HepG2 (cell line): ENCODE measurements around the gene L3MBTL4. TPM values are rescaled to one million over a fixed set of nuclear protein-coding genes. Genes with fewer than 3 reads are reported as not detected.

Experiments used
- ATAC-seq: fragments of 200-7000 bp; cut with Tn5 transposase; 3 replicates; pipeline ENCODE4 v1.9.1; 2020; ENCODE audit warnings: mild to moderate bottlenecking, moderate library complexity
- BruUV-seq: library from RNA; stranded (reverse); fragments of 400-500 nt; replicated peaks from 2 replicates; lab custom pipeline; 2021; lab: Mats Ljungman, UMichigan
- CTCF ChIA-PET: fragments of 300-600 bp; formaldehyde crosslinking; extraction: SDS; loops from one replicate; lab custom pipeline; 2021; ENCODE audit warnings: low total read pairs, inconsistent platforms, low intra/inter-chr PET ratio; lab: Yijun Ruan, JAX
- POLR2A ChIA-PET: fragments of 350-600 bp; sonication (Branson Sonifier 250); formaldehyde crosslinking; loops from one replicate; lab custom pipeline; 2020; ENCODE audit warnings: antibody characterized with exemption, inconsistent platforms; lab: Yijun Ruan, JAX
- DNase-seq: peaks from one replicate; pipeline ENCODE4 v3.0.0-alpha.2; 2015; ENCODE audit warnings: low spot score
- FAIRE-seq: peaks from 3 replicates; lab custom pipeline; 2011; peaks lifted over from hg19 to GRCh38; lab: Jason Lieb, UNC
- H2AFZ ChIP-seq: one replicate; pipeline ENCODE4 v1.6.1; 2011; ENCODE audit warnings: low read length, inconsistent platforms
- H3K27ac ChIP-seq: fragments of 300-600 bp; 3 replicates; pipeline ENCODE4 v1.8.0; 2011; ENCODE audit warnings: mixed run types, mild to moderate bottlenecking, mixed read lengths, low read length, inconsistent platforms; ENCODE audit not compliant: insufficient read depth; ENCODE audit errors: extremely low read length
- H3K27me3 ChIP-seq, 2 experiments: fragments of 200-600 bp in 1 of 2; 2 replicates in 1 of 2; 3 replicates in 1 of 2; pipeline versions ENCODE4 v1.6.0 to v1.8.0; 2011; ENCODE audit warnings: low read length in 2 of 2, mild to moderate bottlenecking in 2 of 2, moderate library complexity in 2 of 2, inconsistent platforms in 1 of 2; ENCODE audit not compliant: insufficient read depth in 2 of 2, control insufficient read depth in 1 of 2
- H3K36me3 ChIP-seq, 2 experiments: fragments of 200-600 bp in 1 of 2; replicated peaks in 1 of 2; 2 replicates in 1 of 2; 3 replicates in 1 of 2; pipeline versions ENCODE4 v1.5.1 to v1.8.0; 2011; ENCODE audit warnings: low read length in 2 of 2, inconsistent platforms in 1 of 2; ENCODE audit not compliant: insufficient read depth in 2 of 2, control insufficient read depth in 1 of 2
- H3K4me1 ChIP-seq: 2 replicates; pipeline ENCODE4 v1.5.1; 2012; ENCODE audit warnings: low read length, inconsistent platforms; ENCODE audit not compliant: insufficient read depth
- H3K4me2 ChIP-seq: 2 replicates; pipeline ENCODE4 v1.6.0; 2011; ENCODE audit warnings: low read depth, low read length, inconsistent platforms
- H3K4me3 ChIP-seq, 3 experiments: fragments of 200-600 bp in 1 of 3; sonication (generic), shearing (Covaris generic) in 1 of 3; replicated peaks in 1 of 3; 2 replicates each; pipeline ENCODE4 v1.5.1; 2011 to 2016; ENCODE audit warnings: low read length in 3 of 3, inconsistent platforms in 2 of 3, low read depth in 2 of 3, mild to moderate bottlenecking in 2 of 3, control low read depth in 1 of 3, mixed read lengths in 1 of 3; ENCODE audit not compliant: insufficient read depth in 1 of 3
- H3K79me2 ChIP-seq: one replicate; pipeline ENCODE4 v1.6.1; 2011; ENCODE audit warnings: low read length, inconsistent platforms; ENCODE audit not compliant: insufficient read depth
- H3K9ac ChIP-seq: 2 replicates; pipeline ENCODE4 v1.6.0; 2011; ENCODE audit warnings: mild to moderate bottlenecking, low read depth, low read length, inconsistent platforms; ENCODE audit not compliant: insufficient read depth
- H3K9me3 ChIP-seq: 2 replicates; pipeline ENCODE4 v1.5.1; 2012; ENCODE audit warnings: mild to moderate bottlenecking, low read length
- H4K20me1 ChIP-seq: 2 replicates; pipeline ENCODE4 v1.6.0; 2011; ENCODE audit warnings: inconsistent platforms, mild to moderate bottlenecking, low read length, moderate library complexity; ENCODE audit not compliant: insufficient read depth
- CEBPB ChIP-seq: IDR thresholded peaks from 2 replicates; pipeline ENCODE4 v1.6.1; 2011; ENCODE audit warnings: low read depth, low read length, improper control_type of control experiment, borderline replicate concordance
- FIP1L1 ChIP-seq: fragments of 200-400 bp; formaldehyde crosslinking; IDR thresholded peaks from 2 replicates; pipeline ENCODE4 v1.6.1; 2018; ENCODE audit warnings: low read depth, mild to moderate bottlenecking, low read length, moderate library complexity, borderline replicate concordance; ENCODE audit not compliant: insufficient read depth
- FOSL2 ChIP-seq: sonication (generic); formaldehyde crosslinking; IDR thresholded peaks from 2 replicates; pipeline ENCODE4 v1.4.0; 2020; ENCODE audit warnings: missing genetic modification reagents
- JUN ChIP-seq: sonication (generic); formaldehyde crosslinking; IDR thresholded peaks from 2 replicates; pipeline ENCODE4 v1.4.0; 2020; ENCODE audit warnings: mild to moderate bottlenecking, missing genetic modification reagents
- KAT2B ChIP-seq: fragments of 150-350 bp; IDR thresholded peaks from 2 replicates; pipeline ENCODE4 v1.6.1; 2014; ENCODE audit warnings: low read depth, low read length, borderline replicate concordance
- KDM2A ChIP-seq: sonication (generic); formaldehyde crosslinking; IDR thresholded peaks from 2 replicates; pipeline ENCODE4 v1.4.0; 2020; ENCODE audit warnings: low read depth, missing genetic modification reagents, borderline replicate concordance
- KLF9 ChIP-seq: IDR thresholded peaks from 2 replicates; pipeline ENCODE4 v1.6.1; 2016; ENCODE audit warnings: low read depth
- MED1 ChIP-seq: sonication (generic); formaldehyde crosslinking; IDR thresholded peaks from 2 replicates; pipeline ENCODE4 v1.4.0; 2020; ENCODE audit warnings: missing genetic modification reagents
- MED8 ChIP-seq: sonication (generic); formaldehyde crosslinking; IDR thresholded peaks from 2 replicates; pipeline ENCODE4 v1.8.1; 2023; ENCODE audit warnings: mild to moderate bottlenecking, missing genetic modification reagents; ENCODE audit not compliant: insufficient replicate concordance
- ZIK1 ChIP-seq: sonication (generic); formaldehyde crosslinking; IDR thresholded peaks from 2 replicates; pipeline ENCODE4 v1.5.0; 2020; ENCODE audit warnings: mild to moderate bottlenecking, low read depth, missing genetic modification reagents, borderline replicate concordance
- ZNF564 ChIP-seq: sonication (generic); formaldehyde crosslinking; IDR thresholded peaks from 2 replicates; pipeline ENCODE4 v1.8.1; 2023; ENCODE audit warnings: mild to moderate bottlenecking, missing genetic modification reagents
- ZNF878 ChIP-seq: sonication (generic); formaldehyde crosslinking; IDR thresholded peaks from 2 replicates; pipeline ENCODE4 v1.8.1; 2023; ENCODE audit warnings: mild to moderate bottlenecking, missing genetic modification reagents, moderate library complexity
- ZSCAN20 ChIP-seq: sonication (generic); formaldehyde crosslinking; IDR thresholded peaks from 2 replicates; pipeline ENCODE4 v1.4.0; 2020; ENCODE audit warnings: missing genetic modification reagents, mild to moderate bottlenecking, borderline replicate concordance
- WGBS: methylation state at CpG from one replicate; pipeline ENCODE4 v1.1.6; 2017; ENCODE audit warnings: low lambda C conversion rate; 5-methylcytosine and 5-hydroxymethylcytosine counted together
- in situ Hi-C: cut with HindIII; loops from 2 replicates; pipeline ENCODE4 v1.10.0; 2017; ENCODE audit warnings: low pct_unique_long_range_greater_than_20kb; ENCODE audit not compliant: extremely low pct_ligation_motif_present
- intact Hi-C: fragments of 100-400 bp; cut with micrococcal nuclease; formaldehyde crosslinking; loops from one replicate; pipeline ENCODE4 v1.10.0; 2022; ENCODE audit not compliant: unreplicated experiment
- polyA plus RNA-seq, 8 experiments: library from polyadenylated mRNA; depleted of rRNA in 3 of 8; stranded (reverse) in 7 of 8; unstranded in 1 of 8; fragments of >200 nt; fragmentation: Illumina TruSeq in 4 of 8; extraction: Trizol in 4 of 8; gene quantifications; 2 replicates each; pipeline versions ENCODE4 v1.2.1 to v1.2.3, GENCODE V29; 2011 to 2016; ENCODE audit warnings: low read depth in 4 of 8, missing spikeins in 1 of 8, mixed read lengths in 1 of 8; ENCODE audit not compliant: insufficient read depth in 1 of 8
- total RNA-seq, 5 experiments: library from RNA; depleted of rRNA; stranded (reverse); fragments of >200 nt; fragmentation: Illumina TruSeq; extraction: Trizol; gene quantifications; 2 replicates each; pipeline ENCODE4 v1.2.3, GENCODE V29; 2016; ENCODE audit warnings: low read depth in 1 of 5
- TF ChIP-seq, protein P1 (sequence below): IDR thresholded peaks from 2 replicates; pipeline ENCODE4 v1.4.0; 2020; ENCODE audit warnings: mild to moderate bottlenecking, missing genetic modification reagents

Gene L3MBTL4
- total and polyA plus RNA-seq, 2 of the 13 experiments (the other 11 are each of a cell fraction or from before 2014, with no cell fraction given) = 10.8 to 13.3 TPM

DNA sequence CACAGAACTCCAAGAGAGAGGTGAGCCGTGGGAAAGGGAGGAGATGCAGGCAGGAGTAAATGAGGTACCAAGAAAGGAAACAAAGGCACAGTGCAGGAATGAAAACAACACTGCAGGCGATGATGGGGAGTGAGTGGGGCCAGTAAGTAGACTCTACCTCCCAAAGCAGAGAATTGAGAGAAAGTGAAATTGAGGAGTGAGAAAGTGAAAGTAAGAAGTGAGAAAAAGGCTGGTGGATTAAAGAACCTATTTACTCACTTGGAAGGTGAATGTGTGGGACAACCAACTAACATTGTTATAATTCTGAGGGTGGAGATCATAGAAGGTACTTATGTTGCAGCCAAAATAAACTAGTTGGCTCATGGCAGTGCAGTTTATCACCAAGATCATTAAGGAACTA lies 326.3 kb downstream of the L3MBTL4 start (continued):
- TF ChIP-seq KAT2B (no peak), ZNF564 (CRISPR knock-in tag) (no peak)

DNA sequence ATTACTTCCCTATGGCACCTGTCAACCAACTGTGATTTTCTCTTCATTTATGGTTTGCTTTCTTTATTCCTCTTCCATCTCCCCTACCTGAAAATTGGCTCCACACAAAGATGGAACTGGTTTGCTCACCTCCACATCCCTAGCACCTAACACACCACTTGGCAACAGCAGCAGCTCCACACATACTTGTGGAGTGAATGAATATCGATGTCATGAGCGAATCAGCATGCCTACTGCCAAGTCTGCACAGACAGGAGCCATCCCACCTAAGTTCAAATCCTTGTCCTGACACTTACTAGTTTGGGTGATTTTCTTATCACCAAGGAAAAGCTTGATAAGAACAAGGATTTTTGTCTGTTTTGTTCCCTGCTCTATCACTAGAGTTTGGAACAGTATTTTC lies 328.0 kb downstream of the L3MBTL4 start:
- CTCF ChIA-PET = no interaction called here
- intact Hi-C loops = no loop called here
- Histone ChIP-seq H2AFZ (no peak overlapping the region), H3K27me3 (no peaks in the 10 kb centered on the region), H3K36me3 (peaks cover 1 to 18% of the 10 kb centered on the region in 2 experiments; a peak in 2 of 5 replicates), H4K20me1 (no peaks in the 10 kb centered on the region), H3K27ac (no peak overlapping the region)
- BruUV-seq = no TSS peak
- ATAC-seq = no peak
- POLR2A ChIA-PET = no interaction called here
- TF ChIP-seq CEBPB (no peak), ZIK1 (CRISPR knock-in tag) (no peak), KDM2A (CRISPR knock-in tag) (no peak)
- TF ChIP-seq, all 625 proteins: peak for 0
- WGBS = 100% methylated on average over 2 of the region's 2 CpGs
- Histone ChIP-seq H3K9ac (no peak overlapping the region), H3K4me2 (no peak overlapping the region), H3K4me1 (no peaks in the 10 kb centered on the region), H3K4me3 (no peak overlapping the region), H3K9me3 (no peaks in the 10 kb centered on the region), H3K79me2 (no peaks in the 10 kb centered on the region)
- DNase-seq (no peak), FAIRE-seq (no peak)
- in situ Hi-C loops = no loop called here

DNA sequence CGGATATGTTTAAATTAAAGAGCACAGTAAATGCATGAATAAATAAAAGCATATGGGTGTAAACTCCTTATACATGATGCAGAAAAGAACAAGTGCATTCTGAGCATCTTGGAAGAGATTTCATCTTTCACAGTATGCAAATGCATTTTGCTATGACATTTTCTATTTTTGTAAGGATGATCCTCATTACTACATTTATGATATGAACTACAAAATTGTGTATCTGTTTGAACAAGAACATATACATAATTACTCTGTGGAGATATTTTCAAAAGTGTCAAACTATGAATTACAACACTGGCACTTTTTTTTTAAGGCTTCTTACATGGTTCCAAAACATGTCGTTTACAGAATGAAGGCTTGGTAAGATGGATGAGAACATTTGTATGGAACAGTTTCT lies 335.3 kb downstream of the L3MBTL4 start:
- Histone ChIP-seq H3K9ac (no peak overlapping the region), H3K4me2 (no peak overlapping the region), H3K27me3 (no peaks in the 10 kb centered on the region), H3K4me3 (no peak overlapping the region), H3K79me2 (no peaks in the 10 kb centered on the region), H3K36me3 (peaks cover 0 to 14% of the 10 kb centered on the region in 2 experiments; a peak in 1 of 5 replicates), H3K9me3 (no peaks in the 10 kb centered on the region), H3K27ac (no peak overlapping the region), H4K20me1 (no peaks in the 10 kb centered on the region), H3K4me1 (no peaks in the 10 kb centered on the region), H2AFZ (no peak overlapping the region)
- WGBS = 99% methylated on average over 2 of the region's 2 CpGs
- intact Hi-C loops (no loop called here), in situ Hi-C loops (no loop called here)
- no TSS peak for BruUV-seq
- CTCF ChIA-PET = no interaction called here
- POLR2A ChIA-PET = no interaction called here
- FAIRE-seq = no peak
- no peak for ATAC-seq
- DNase-seq = no peak
- TF ChIP-seq MED1 (CRISPR knock-in tag) = no peak
- no peak for TF ChIP-seq FOSL2 (CRISPR knock-in tag)
- TF ChIP-seq FIP1L1 = no peak
- TF ChIP-seq, protein P1, sequence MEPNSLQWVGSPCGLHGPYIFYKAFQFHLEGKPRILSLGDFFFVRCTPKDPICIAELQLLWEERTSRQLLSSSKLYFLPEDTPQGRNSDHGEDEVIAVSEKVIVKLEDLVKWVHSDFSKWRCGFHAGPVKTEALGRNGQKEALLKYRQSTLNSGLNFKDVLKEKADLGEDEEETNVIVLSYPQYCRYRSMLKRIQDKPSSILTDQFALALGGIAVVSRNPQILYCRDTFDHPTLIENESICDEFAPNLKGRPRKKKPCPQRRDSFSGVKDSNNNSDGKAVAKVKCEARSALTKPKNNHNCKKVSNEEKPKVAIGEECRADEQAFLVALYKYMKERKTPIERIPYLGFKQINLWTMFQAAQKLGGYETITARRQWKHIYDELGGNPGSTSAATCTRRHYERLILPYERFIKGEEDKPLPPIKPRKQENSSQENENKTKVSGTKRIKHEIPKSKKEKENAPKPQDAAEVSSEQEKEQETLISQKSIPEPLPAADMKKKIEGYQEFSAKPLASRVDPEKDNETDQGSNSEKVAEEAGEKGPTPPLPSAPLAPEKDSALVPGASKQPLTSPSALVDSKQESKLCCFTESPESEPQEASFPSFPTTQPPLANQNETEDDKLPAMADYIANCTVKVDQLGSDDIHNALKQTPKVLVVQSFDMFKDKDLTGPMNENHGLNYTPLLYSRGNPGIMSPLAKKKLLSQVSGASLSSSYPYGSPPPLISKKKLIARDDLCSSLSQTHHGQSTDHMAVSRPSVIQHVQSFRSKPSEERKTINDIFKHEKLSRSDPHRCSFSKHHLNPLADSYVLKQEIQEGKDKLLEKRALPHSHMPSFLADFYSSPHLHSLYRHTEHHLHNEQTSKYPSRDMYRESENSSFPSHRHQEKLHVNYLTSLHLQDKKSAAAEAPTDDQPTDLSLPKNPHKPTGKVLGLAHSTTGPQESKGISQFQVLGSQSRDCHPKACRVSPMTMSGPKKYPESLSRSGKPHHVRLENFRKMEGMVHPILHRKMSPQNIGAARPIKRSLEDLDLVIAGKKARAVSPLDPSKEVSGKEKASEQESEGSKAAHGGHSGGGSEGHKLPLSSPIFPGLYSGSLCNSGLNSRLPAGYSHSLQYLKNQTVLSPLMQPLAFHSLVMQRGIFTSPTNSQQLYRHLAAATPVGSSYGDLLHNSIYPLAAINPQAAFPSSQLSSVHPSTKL (CRISPR knock-in tag) = no peak
- TF ChIP-seq ZNF878 (CRISPR knock-in tag) = no peak
- no peak for TF ChIP-seq MED8 (CRISPR knock-in tag)
- TF ChIP-seq ZSCAN20 = no peak
- TF ChIP-seq KLF9 = no peak
- TF ChIP-seq JUN (CRISPR knock-in tag) = no peak
